ENCODE results near the gene CDKN2A. TPM values are rescaled to one million over a fixed set of nuclear protein-coding genes. Genes with fewer than 3 reads are reported as not detected.
A peak's percentile ranks its signal among the peaks of the same experiment; 100 is the strongest.

CDKN2A gene
- 0.35 TPM for polyA plus RNA-seq (ENCODE audit: insufficient read length)
- long read RNA-seq, donor 1 = 0 reads
- long read RNA-seq, donor 2 = 0 reads
- long read RNA-seq, donor 3 = 0 reads
- long read RNA-seq, donor 4 = 0 reads
- long read RNA-seq, donor 5 = 0 reads
- long read RNA-seq, donor 6 = 0 reads
- long read RNA-seq, donor 7, partial matches to known transcripts = 0 of 1 reads
- long read RNA-seq, donor 7, other reads (novel, unspliced or antisense) = 0 of 1 reads
- long read RNA-seq, donor 8 = 0 reads

- no peak for DNase-seq
Observed at GRCh38 chr9:21993893-21994555, at the start of gene CDKN2A. TSS of gene CDKN2A (minus strand) at chr9:21994392.

GRCh38 chr9:22043928-22044327, 49.7 kb upstream of the CDKN2A start:
- DNase-seq = no peak

GRCh38 chr9:22041775-22042174, 47.6 kb upstream of the CDKN2A start:
- peak; percentile 10 for DNase-seq

- no peak for DNase-seq
Observed at GRCh38 chr9:22041344-22041743, 47.2 kb upstream of the CDKN2A start.

- DNase-seq = no peak
Observed at GRCh38 chr9:22040760-22041159, 46.6 kb upstream of the CDKN2A start.

- DNase-seq = no peak
Observed at GRCh38 chr9:22039258-22039657, 45.1 kb upstream of the CDKN2A start.

GRCh38 chr9:22037954-22038690, 43.9 kb upstream of the CDKN2A start:
- peak; percentile 2 for DNase-seq

GRCh38 chr9:22036866-22037626, 42.9 kb upstream of the CDKN2A start:
- no peak for DNase-seq

GRCh38 chr9:22035591-22036011, 41.4 kb upstream of the CDKN2A start:
- no peak for DNase-seq

- DNase-seq = no peak
Observed at GRCh38 chr9:22033012-22033630, 38.9 kb upstream of the CDKN2A start.

- DNase-seq = no peak
Observed at GRCh38 chr9:22031655-22032411, 37.6 kb upstream of the CDKN2A start.

- DNase-seq = no peak
Observed at GRCh38 chr9:22030101-22030598, 36.0 kb upstream of the CDKN2A start.

- no peak for DNase-seq
Observed at GRCh38 chr9:22029231-22029630, 35.0 kb upstream of the CDKN2A start.

- no peak for DNase-seq
Observed at GRCh38 chr9:22028394-22028793, 34.2 kb upstream of the CDKN2A start.

- no peak for DNase-seq
Observed at GRCh38 chr9:22026696-22027095, 32.5 kb upstream of the CDKN2A start.

- no peak for DNase-seq
Observed at GRCh38 chr9:22022396-22022795, 28.2 kb upstream of the CDKN2A start.

- DNase-seq = peak; percentile 73
Observed at GRCh38 chr9:22010866-22011625, 16.9 kb upstream of the CDKN2A start.

GRCh38 chr9:22009506-22009867, 15.3 kb upstream of the CDKN2A start:
- DNase-seq = no peak

GRCh38 chr9:22008717-22009505, 14.7 kb upstream of the CDKN2A start, which contains the start of gene CDKN2B:
TSS of gene CDKN2B (minus strand) at chr9:22009305. CDS start at chr9:22008953, 352 bp downstream.
- DNase-seq = peak; percentile 84
